GM12891 (cell line): ENCODE data around the gene ZP2.

Experiments
- PAX5 ChIP-seq: IDR thresholded peaks from 2 replicates; pipeline ENCODE4 v1.6.1; 2011; ENCODE audit warnings: low read length, moderate library complexity, mild to moderate bottlenecking; ENCODE audit not compliant: insufficient read depth, severe bottlenecking
- POLR2A ChIP-seq: IDR thresholded peaks from 2 replicates; pipeline ENCODE4 v1.6.1; 2011; ENCODE audit warnings: low read depth, low read length, control low read depth
- POLR2AphosphoS5 ChIP-seq: IDR thresholded peaks from 2 replicates; pipeline ENCODE4 v1.6.1; 2011; ENCODE audit warnings: low read depth, low read length, control low read depth
- SPI1 ChIP-seq: IDR thresholded peaks from 2 replicates; pipeline ENCODE4 v1.6.1; 2011; ENCODE audit warnings: low read depth, low read length, control low read depth
- TAF1 ChIP-seq: IDR thresholded peaks from 2 replicates; pipeline ENCODE4 v1.6.1; 2011; ENCODE audit warnings: low read depth, low read length, control low read depth

DNA sequence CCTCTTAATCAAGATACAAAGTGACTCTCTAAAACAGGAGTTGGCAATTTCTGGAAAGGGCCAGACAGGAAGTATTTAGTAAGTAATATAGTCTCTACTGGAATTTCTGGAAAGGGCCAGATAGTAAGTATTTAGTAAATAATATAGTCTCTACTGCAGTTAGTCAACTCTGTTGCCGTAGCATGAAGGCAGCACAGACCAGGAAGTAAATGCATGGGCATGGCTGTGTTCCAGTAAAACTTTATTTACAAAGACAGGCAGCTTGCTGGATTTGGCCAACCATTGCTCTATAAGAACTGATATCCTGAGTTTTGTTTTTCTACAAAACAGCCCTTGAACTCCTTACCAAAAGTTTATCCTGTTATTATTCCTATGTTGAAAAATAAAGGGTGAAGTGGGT is 36.0 kb downstream of the ZP2 start:
- TF ChIP-seq POLR2AphosphoS5 (no peak), POLR2A (no peak), TAF1 (no peak), SPI1 (no peak), PAX5 (no peak)
